ENCODE results near the gene CYFIP2. TPM values are rescaled to one million over a fixed set of nuclear protein-coding genes. Genes with fewer than 3 reads are reported as not detected.
A peak's percentile ranks its signal among the peaks of the same experiment; 100 is the strongest.

CYFIP2 gene
- total RNA-seq, 1 experiment from 2014 or later, result 74.7 TPM

DNA sequence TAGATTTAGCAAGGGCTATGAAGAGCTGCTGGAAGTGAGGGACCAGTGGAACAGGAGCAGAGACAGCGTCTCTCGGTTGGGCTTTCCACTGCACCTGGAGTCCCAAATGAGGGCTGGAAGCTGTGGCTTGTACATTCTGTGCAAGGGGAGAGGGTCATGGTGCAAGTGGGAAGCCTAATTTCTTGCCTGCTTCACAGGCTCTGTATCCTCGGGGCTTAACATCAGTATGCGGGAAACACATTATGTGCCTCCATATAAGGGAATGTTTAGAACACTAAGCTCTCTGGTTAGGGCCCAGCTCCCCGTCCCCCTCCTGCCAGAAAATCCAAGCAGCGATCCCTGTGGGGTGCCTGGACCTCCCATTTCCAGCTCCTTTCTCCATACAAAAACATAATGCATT lies 105.0 kb downstream of the CYFIP2 start:
- H3K9ac ChIP-seq (ENCODE audit: extremely low read depth, insufficient read length, low read length), result no peak overlapping the region
- WGBS (ENCODE audit: extremely low coverage, insufficient read length, low lambda C conversion rate), result no CpG with 5 or more reads among the region's 6 CpGs
- DNase-seq, result no peak

More for the DNA sequence above, 105.0 kb downstream of the CYFIP2 start:
- Histone ChIP-seq H2AK5ac (ENCODE audit: insufficient read length, low read length) (no peak overlapping the region), H3K4me2 (ENCODE audit: insufficient read depth, insufficient read length, low read length) (no peak overlapping the region), H3K27me3 (ENCODE audit: insufficient read depth, low read length) (no peaks in the 10 kb centered on the region), H2BK12ac (ENCODE audit: insufficient read length, low read depth, low read length) (no peak overlapping the region), H3K9me3 (ENCODE audit: control insufficient read depth, low read depth, low read length) (no peaks in the 10 kb centered on the region), H3T11ph (ENCODE audit: low read length) (no peak overlapping the region), H3K56ac (ENCODE audit: insufficient read length, low read depth, low read length) (no peak overlapping the region), H2BK120ac (ENCODE audit: low read depth, low read length, poor library complexity, severe bottlenecking) (no peak overlapping the region), H4K20me1 (ENCODE audit: control insufficient read depth, insufficient read depth, insufficient read length) (no peaks in the 10 kb centered on the region), H3K4me1 (ENCODE audit: insufficient read depth, low read length) (no peaks in the 10 kb centered on the region; the same call in 1 of the 2 replicates), H2AFZ (ENCODE audit: low read length) (no peak overlapping the region), H2BK5ac (ENCODE audit: insufficient read length, low read length) (no peak overlapping the region), H3K18ac (ENCODE audit: insufficient read length, low read depth, low read length) (peak overlapping the region; percentile 65), H2BK15ac (ENCODE audit: low read depth, low read length) (no peak overlapping the region), H3K27ac (ENCODE audit: insufficient read length, low read depth, low read length) (no peak overlapping the region), H4K5ac (ENCODE audit: insufficient read length, low read depth, low read length) (no peak overlapping the region), H3K79me2 (ENCODE audit: insufficient read depth, low read length) (no peaks in the 10 kb centered on the region), H4K8ac (replicated peaks; ENCODE audit: insufficient read length, low read depth, low read length) (no peak overlapping the region), H2BK20ac (ENCODE audit: low read depth, low read length, poor library complexity, severe bottlenecking) (no peak overlapping the region), H3K4ac (ENCODE audit: low read depth, low read length) (no peak overlapping the region; the same call in 1 of the 2 replicates), H3K79me1 (ENCODE audit: insufficient read depth, low read depth, low read length, poor library complexity, severe bottlenecking) (no peaks in the 10 kb centered on the region), H4K91ac (ENCODE audit: insufficient read length, low read depth, low read length) (no peak overlapping the region), H3K23ac (ENCODE audit: insufficient read length, low read depth, low read length) (no peak overlapping the region), H3K23me2 (ENCODE audit: insufficient read length, low read depth, low read length, poor library complexity, severe bottlenecking) (no peaks in the 10 kb centered on the region), H3K14ac (ENCODE audit: insufficient read depth, low read length) (peak overlapping the region; percentile 62)
- no peaks in the 10 kb centered on the region for H3K9me3 Mint-ChIP-seq
- peaks cover 0 to 14% (median 5%) of the 10 kb centered on the region in 3 experiments; a peak in 2 of 7 replicates for H3K36me3 Mint-ChIP-seq (ENCODE audit: insufficient read depth in 1 of 3, low read depth in 3 of 3)
- H3K27ac Mint-ChIP-seq, result peak overlapping the region in 2 of 3 experiments; percentile 68 to 84; a peak in 2 of 7 replicates
- peaks cover 9 to 15% of the 10 kb centered on the region in 2 experiments for H3K4me1 Mint-ChIP-seq
- H3K4me3 Mint-ChIP-seq, result no peak overlapping the region; a peak in 1 of 5 replicates
- TF ChIP-seq, protein P1, sequence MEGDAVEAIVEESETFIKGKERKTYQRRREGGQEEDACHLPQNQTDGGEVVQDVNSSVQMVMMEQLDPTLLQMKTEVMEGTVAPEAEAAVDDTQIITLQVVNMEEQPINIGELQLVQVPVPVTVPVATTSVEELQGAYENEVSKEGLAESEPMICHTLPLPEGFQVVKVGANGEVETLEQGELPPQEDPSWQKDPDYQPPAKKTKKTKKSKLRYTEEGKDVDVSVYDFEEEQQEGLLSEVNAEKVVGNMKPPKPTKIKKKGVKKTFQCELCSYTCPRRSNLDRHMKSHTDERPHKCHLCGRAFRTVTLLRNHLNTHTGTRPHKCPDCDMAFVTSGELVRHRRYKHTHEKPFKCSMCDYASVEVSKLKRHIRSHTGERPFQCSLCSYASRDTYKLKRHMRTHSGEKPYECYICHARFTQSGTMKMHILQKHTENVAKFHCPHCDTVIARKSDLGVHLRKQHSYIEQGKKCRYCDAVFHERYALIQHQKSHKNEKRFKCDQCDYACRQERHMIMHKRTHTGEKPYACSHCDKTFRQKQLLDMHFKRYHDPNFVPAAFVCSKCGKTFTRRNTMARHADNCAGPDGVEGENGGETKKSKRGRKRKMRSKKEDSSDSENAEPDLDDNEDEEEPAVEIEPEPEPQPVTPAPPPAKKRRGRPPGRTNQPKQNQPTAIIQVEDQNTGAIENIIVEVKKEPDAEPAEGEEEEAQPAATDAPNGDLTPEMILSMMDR (conservative IDR thresholded peaks at IDR 0.05), result no peak
- no peaks in the 10 kb centered on the region; the same call in 1 of the 2 replicates for H3K27me3 Mint-ChIP-seq (ENCODE audit: low read depth)
